Renal cortex interstitium (tissue), 11 donors: Measurements from ENCODE around the gene TUBA3D. TPM values are rescaled to one million over a fixed set of nuclear protein-coding genes. Genes with fewer than 3 reads are reported as not detected.
"Not testable (repeated sequence)": the region's sequence is repeated elsewhere in the genome, so short reads cannot be mapped to it uniquely, and the experiment has no call there.

Experiments
- DNase-seq, 11 donors: peaks; one replicate each; pipeline ENCODE4 v3.0.0-alpha.2; 2013; ENCODE audit warnings: low read depth in 9 of 11, low spot score in 4 of 11; ENCODE audit errors: extremely low read depth in 1 of 11
- polyA plus RNA-seq, 3 donors: library from polyadenylated mRNA; unstranded; fragments of 120-200 nt; gene quantifications; one replicate each; pipeline ENCODE4 v1.2.1, GENCODE V29; 2013; ENCODE audit not compliant: insufficient read length in 3 of 3

TUBA3D gene
- polyA plus RNA-seq, 3 donors: 0.33 to 1.8 (median 0.76) TPM

- not testable (repeated sequence) for DNase-seq
Measured at GRCh38 chr2:131504082-131504750, 28.3 kb downstream of the TUBA3D start.

- DNase-seq: no peak
Measured at GRCh38 chr2:131509615-131510014, 33.7 kb downstream of the TUBA3D start.

GRCh38 chr2:131511291-131511968 lies 35.5 kb downstream of the TUBA3D start:
- DNase-seq: peak in 2 of 11 donors; percentile 53 to 61

DNA sequence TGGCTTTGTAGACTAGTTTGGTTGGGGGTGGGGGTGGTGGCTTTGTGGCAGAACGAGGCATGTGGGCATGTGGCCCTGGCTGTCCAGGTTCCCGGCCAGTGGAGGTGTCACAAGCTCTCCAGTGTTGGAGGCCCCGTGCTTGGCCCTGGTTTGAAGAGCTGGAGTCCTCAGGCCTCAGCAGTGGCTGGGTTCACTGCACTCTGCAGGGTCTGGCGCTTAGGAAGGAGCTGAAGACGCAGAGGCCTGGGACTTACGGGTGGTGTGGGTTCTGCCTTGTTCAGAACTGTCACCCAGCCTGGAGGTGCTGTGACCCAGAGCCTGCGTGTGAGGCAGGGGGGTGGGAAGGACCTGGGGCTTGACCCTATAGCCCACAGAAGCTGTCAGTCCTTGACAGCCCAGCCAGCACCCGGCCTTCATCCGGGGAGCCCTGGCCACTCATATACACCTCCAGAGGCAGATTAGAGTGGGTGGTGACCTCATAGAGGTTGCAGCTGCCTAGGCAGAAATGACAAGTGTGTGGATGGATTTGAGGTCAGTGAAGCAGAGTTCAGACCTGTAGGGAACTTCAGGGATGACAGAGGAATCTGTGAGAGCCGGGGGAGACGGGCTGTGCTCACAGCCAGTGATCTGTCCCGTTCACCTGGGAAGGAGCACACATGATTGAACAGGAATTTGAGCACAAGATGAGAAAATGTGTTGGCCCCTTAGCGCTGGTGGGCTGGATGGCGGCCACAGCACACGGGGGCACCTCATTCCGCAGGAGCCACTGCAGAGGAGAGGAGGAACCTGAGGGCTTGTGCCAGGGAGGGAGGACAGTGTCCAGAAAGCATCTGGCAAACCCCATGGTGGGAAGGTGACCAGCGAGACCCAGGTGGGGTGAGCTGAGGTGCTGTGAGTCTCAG lies 36.3 kb downstream of the TUBA3D start:
- DNase-seq: not testable (repeated sequence)

DNA sequence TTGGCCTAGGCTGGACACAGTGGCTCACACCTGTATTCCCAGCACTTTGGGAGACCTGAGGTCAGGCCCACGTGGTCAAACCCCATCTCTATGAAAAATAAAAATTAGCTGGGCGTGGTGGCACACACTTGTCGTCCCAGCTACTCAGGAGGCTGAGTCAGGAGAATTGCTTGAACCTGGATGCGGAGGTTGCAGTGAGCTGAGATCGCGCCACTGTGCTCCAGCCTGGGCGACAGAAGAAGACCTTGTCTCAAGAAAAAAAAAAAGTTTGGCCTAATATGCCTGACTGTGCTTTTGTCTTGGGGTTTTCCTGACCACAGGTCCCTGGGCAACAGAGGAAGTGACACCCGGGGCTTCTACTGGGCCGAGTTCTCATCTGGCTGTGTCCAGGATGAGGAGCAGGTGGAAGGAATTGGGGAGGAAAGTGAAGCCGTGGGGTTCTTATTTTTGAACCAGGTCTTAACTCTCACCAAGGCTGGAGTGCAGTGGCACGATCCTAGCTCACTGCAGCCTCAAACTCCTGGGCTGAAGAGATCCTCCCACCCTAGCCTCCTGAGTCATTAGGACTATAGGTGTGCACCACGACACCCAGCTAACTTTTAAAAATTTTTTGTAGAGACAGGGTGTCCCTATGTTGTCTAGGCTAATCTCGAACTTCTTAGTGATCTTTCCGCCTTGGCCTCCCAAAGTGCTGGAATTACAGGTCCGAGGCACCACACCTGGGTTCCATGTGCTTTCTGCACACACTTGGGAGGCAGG lies 38.7 kb downstream of the TUBA3D start:
- DNase-seq: not testable (repeated sequence)

- not testable (repeated sequence) for DNase-seq
Measured at GRCh38 chr2:131515235-131515634, 39.3 kb downstream of the TUBA3D start.

GRCh38 chr2:131516011-131516410 lies 40.1 kb downstream of the TUBA3D start:
- DNase-seq: no peak

GRCh38 chr2:131516621-131517020 lies 40.7 kb downstream of the TUBA3D start:
- DNase-seq: not testable (repeated sequence)

DNA sequence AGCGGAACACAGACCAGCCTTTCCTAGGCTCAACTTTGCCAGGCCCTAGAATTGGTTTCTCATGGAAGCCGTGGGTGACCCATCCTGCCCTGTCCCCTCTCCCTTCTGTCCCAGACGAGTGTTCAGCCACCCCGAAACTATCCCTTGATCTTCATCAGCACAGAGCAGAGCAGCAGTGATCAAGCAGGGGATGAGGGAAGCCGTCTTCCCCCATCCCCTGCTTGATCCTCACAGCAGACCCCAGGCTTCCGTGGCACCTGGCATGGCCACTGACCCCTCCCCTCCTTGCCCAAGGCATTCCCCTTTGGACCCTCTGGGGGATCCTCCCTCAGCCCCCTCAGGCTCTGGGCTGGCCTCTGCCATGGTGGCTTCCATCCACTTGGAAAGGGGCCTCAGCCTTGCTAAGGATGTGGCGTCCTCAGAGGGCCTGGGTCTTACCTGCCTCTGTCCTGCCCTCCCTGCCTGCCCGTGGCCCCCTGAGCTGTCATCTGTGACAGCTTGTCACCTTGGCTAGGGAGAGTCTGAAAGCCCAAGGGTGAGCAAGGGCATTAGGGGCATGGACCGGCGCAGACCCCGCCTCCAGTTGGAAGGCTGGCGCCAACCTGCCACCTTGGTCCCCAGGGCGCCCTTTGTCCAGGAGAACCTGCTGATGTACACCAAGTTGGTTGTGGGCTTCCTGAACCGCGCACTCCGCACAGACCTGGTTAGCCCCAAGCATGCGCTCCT lies 41.4 kb downstream of the TUBA3D start:
- DNase-seq: no peak

DNA sequence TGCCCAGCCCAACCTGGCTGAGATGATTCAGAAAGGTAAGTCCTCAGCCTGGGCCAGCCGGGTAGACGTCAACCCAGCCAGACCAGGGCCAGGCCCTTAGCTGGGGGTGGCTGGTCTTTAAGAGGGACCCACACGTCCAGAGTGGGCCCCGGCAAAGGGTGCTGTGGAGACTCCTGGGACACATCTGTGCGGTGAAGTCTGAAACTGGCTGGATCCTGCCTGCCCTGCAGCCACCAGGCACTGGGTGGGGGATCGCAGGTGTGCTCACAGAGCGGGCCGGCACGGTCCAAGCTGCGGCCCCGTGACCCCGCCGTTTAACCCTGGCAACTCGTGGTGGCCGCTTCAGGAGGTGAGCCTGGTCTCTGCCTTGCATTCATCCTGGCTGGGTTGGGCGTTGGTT lies 41.9 kb downstream of the TUBA3D start:
- DNase-seq: not testable (repeated sequence)

GRCh38 chr2:131518531-131518930 lies 42.6 kb downstream of the TUBA3D start:
- DNase-seq: not testable (repeated sequence)

DNA sequence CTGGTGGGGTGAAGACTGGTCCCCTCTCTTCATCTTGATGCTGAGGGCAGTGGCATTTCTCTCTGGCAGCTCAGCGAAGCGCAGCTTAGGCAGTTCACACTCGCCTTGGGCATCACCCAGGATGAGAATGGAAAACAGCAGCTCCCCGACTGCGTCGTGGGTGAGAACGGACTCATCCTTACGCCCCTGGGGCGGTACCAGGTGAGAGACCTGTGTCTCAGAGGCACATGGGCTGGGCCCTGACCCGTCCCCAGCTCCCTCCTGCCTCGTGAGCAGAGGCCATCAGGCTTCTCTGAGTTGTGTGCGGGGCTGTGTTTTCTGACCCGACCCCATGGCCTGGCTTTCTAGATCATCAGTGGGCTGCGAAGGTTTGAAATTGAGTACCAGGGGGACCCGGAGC lies 43.5 kb downstream of the TUBA3D start:
- DNase-seq: no peak

GRCh38 chr2:131519871-131520470 lies 44.1 kb downstream of the TUBA3D start:
- not testable (repeated sequence) for DNase-seq

DNA sequence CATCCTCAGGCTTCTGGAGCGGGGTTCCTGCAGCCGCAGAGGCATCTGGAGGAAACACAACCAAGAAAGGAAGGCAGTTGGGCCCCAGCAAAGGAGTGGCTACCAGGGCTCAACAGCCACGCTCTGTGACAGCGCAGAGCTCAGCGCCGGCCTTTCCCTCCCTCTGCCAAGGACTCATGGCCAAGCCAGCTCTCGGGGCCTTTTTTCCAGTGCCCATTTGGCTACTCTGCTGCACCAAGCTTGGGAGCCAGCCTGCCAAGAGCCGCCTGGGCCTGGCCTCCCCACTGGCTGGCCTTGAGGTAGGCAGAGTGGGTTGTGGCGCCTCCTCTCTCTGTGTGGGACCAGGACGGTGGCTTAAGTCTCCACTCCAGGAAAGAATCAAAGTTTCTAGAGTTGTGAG lies 44.6 kb downstream of the TUBA3D start:
- no peak for DNase-seq

GRCh38 chr2:131521524-131521923 lies 45.6 kb downstream of the TUBA3D start:
- not testable (repeated sequence) for DNase-seq

GRCh38 chr2:131521961-131522781 lies 46.3 kb downstream of the TUBA3D start:
- no peak for DNase-seq

DNA sequence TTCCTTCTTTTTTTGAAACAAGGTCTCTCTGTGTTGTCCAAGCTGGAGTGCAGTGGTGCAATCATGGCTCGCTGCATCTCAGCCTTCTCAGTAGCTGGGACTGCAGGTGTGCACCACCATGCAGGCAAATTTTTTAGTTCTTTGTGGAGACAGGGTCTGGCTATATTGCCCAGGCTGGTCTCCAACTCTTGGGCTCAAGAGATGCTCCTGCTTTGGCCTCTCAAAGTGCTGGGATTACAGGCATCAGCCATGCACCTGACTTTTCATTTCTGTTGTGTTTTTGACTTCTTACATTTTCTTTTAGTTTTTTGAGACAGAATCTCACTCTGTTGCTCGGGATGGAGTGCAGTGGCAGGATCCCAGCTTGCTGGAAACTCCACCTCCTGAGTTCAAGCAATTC lies 49.3 kb downstream of the TUBA3D start:
- DNase-seq: not testable (repeated sequence)
